8988T (cell line): ENCODE results near the gene LRRC71.
A peak's percentile ranks its signal among the peaks of the same experiment; 100 is the strongest.
"Not testable (repeated sequence)": the region's sequence is repeated elsewhere in the genome, so short reads cannot be mapped to it uniquely, and the experiment has no call there.

Source experiments
- DNase-seq: peaks from one replicate; pipeline ENCODE4 v3.0.0; 2011

Gene LRRC71

GRCh38 chr1:156905651-156906050, 14.8 kb upstream of the LRRC71 start:
- no peak for DNase-seq

- no peak for DNase-seq
Observed at GRCh38 chr1:156906206-156906906, 14.1 kb upstream of the LRRC71 start.

- DNase-seq: no peak
Observed at GRCh38 chr1:156908541-156908940, 11.9 kb upstream of the LRRC71 start.

GRCh38 chr1:156908955-156909354, 11.5 kb upstream of the LRRC71 start:
- no peak for DNase-seq

GRCh38 chr1:156909671-156910070, 10.8 kb upstream of the LRRC71 start:
- no peak for DNase-seq

GRCh38 chr1:156910309-156910782, 10.1 kb upstream of the LRRC71 start:
- peak; percentile 68 for DNase-seq

GRCh38 chr1:156911577-156912298, 8.7 kb upstream of the LRRC71 start:
- DNase-seq: no peak

- no peak for DNase-seq
Observed at GRCh38 chr1:156912310-156912709, 8.1 kb upstream of the LRRC71 start.

GRCh38 chr1:156912861-156913808, 7.3 kb upstream of the LRRC71 start:
- no peak for DNase-seq

GRCh38 chr1:156913809-156914387, 6.5 kb upstream of the LRRC71 start:
- no peak for DNase-seq

GRCh38 chr1:156914440-156914856, 6.0 kb upstream of the LRRC71 start:
- DNase-seq: no peak

- no peak for DNase-seq
Observed at GRCh38 chr1:156921053-156921529, 659 bp downstream of the LRRC71 start.

- no peak for DNase-seq
Observed at GRCh38 chr1:156922986-156923669, 2.7 kb downstream of the LRRC71 start.

- no peak for DNase-seq
Observed at GRCh38 chr1:156923670-156924477, 3.4 kb downstream of the LRRC71 start.

- no peak for DNase-seq
Observed at GRCh38 chr1:156924478-156925153, 4.2 kb downstream of the LRRC71 start.

- DNase-seq: no peak
Observed at GRCh38 chr1:156925154-156926010, 5.0 kb downstream of the LRRC71 start.

GRCh38 chr1:156926175-156926574, 5.7 kb downstream of the LRRC71 start:
- DNase-seq: no peak

GRCh38 chr1:156926695-156927094, 6.3 kb downstream of the LRRC71 start:
- not testable (repeated sequence) for DNase-seq
